DMS 273 (cell line): ENCODE measurements around the gene CLCNKA.
A peak's percentile ranks its signal among the peaks of the same experiment; 100 is the strongest.
"Not testable (repeated sequence)": the region's sequence is repeated elsewhere in the genome, so short reads cannot be mapped to it uniquely, and the experiment has no call there.

Experiments
- DNase-seq: peaks from one replicate; lab custom pipeline; 2025; ENCODE audit not compliant: unreplicated experiment; lab: John Stamatoyannopoulos, UW

Gene CLCNKA

GRCh38 chr1:16017076-16017460 is 4.8 kb upstream of the CLCNKA start:
- DNase-seq, result no peak

GRCh38 chr1:16017461-16018303 is 4.2 kb upstream of the CLCNKA start, which contains the start of gene HSPB7:
TSS of gene HSPB7 (minus strand) at chr1:16018043. CDS start at chr1:16017963, 80 bp downstream.
- DNase-seq, result peak; percentile 31

GRCh38 chr1:16018308-16018707 is 3.5 kb upstream of the CLCNKA start:
- no peak for DNase-seq

GRCh38 chr1:16018749-16019643 is 2.8 kb upstream of the CLCNKA start:
- no peak for DNase-seq

DNA sequence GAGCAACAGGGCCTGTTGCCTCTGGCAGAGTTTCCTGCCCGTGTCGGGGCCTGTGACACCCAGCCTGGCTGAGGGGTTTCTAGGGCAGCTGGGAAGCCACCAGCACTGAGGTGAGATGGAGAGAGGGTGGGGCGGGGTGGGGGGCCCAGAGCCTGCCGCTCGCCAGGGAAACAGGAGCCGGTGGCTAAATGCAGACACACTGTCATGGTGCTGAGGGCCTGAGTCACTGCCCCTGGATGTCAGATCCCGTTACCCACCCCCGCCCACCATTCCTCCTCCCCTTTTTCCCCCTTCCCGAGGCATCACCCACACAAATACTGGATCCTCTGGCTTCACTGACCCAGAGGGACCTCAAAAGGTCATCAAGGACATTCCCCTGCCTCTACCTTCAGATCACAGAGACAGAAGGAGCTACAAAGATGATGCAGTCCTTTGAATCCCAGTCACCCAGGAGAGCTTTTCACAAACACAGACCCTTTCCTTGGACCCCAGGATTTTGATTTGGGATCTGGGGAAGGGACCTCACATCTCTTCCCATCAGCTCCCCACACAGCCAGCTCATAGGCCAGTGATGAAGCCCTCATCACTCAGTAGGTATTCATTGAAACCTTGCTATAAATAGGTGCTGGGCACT is 2.1 kb upstream of the CLCNKA start:
- no peak for DNase-seq

DNA sequence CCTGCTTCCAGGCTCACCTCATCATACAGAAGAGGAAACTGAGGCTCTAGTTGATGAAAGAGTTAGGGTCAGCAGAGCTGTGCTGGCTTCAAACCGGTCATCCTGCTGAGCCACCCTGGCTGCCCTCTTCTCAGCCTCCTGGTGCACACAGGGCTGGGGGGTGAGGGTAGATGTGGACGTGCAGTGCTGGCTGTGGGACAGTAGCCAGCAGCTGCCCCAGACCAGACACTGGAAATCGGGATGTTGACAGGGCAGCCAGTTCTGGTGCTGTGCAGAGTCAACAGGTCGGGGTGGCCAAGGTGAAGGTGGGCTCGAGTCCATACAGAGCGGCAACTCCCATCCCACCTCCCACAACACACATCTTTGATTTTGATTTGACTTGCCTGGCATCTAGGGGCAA is 1.5 kb upstream of the CLCNKA start:
- no peak for DNase-seq

DNA sequence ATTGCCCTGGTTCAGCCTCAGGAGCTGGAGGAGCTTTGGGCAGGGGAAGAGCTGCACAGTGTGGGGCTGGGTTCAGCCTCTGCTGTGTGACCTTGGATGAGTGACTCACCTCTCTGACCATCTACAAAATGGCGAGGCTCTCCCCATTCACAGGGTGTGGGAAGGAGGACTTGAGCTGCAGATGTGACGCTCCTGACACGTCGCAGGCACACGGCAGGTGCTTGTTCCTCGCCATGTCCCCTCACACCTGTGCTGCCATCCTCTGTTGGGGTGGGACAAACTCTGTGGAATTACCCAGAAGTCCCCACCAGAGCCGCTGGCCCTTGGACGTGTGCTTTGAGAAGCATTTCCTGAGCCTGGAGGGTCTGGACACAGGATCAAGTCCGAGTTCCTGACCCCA is 958 bp upstream of the CLCNKA start:
- not testable (repeated sequence) for DNase-seq

DNA sequence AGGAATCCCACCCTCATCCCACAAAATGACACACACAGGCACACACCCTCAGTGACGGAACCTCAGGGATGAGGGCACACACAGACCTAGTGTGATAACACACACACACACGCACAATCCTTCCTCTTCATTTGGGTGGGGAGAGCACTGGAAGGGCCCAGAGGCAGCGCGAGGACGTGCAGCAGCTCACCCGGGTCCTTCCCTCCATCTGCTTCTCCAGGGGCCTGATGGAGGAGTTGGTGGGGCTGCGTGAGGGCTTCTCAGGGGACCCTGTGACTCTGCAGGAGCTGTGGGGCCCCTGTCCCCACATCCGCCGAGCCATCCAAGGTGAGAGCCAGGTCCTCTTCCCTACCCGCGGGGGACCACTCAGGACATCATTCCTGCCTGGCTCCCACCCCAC is 557 bp downstream of the CLCNKA start:
- DNase-seq, result no peak

GRCh38 chr1:16023050-16023653 is 1.3 kb downstream of the CLCNKA start:
- peak; percentile 31 for DNase-seq

DNA sequence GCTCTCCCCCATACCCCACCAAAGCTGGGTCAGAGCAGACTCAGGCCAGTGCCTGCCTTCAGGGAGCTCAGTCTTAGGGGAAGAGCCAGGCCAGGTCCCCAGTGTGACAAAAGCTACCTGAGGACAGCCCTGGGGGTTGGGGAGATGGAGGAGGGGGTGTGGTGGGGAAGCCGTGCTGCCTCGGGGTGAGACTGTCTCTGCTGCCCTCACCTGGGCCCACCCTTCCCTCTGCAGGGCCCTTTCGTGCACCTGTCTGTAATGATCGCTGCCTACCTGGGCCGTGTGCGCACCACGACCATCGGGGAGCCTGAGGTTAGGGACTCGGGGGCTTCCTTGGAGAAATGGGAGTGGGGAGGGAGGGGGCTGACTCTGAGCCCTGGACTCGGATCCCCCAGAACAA is 4.5 kb downstream of the CLCNKA start:
- not testable (repeated sequence) for DNase-seq

- DNase-seq, result peak; percentile 31
Measured at GRCh38 chr1:16026723-16027484, 5.1 kb downstream of the CLCNKA start.

GRCh38 chr1:16028237-16029002 is 6.6 kb downstream of the CLCNKA start:
- no peak for DNase-seq

DNA sequence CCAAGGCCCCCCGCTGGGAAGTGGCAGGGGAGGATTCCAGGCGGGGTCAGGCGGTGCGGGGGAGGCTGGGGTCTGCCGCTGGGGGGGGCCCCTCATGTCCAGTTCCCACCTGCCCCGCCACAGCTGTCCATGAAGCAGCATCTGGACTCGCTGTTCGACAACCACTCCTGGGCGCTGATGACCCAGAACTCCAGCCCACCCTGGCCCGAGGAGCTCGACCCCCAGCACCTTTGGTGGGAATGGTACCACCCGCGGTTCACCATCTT is 7.1 kb downstream of the CLCNKA start:
- not testable (repeated sequence) for DNase-seq

GRCh38 chr1:16029288-16029687 is 7.5 kb downstream of the CLCNKA start:
- DNase-seq, result no peak

- DNase-seq, result no peak
Measured at GRCh38 chr1:16031551-16031950, 9.7 kb downstream of the CLCNKA start.

DNA sequence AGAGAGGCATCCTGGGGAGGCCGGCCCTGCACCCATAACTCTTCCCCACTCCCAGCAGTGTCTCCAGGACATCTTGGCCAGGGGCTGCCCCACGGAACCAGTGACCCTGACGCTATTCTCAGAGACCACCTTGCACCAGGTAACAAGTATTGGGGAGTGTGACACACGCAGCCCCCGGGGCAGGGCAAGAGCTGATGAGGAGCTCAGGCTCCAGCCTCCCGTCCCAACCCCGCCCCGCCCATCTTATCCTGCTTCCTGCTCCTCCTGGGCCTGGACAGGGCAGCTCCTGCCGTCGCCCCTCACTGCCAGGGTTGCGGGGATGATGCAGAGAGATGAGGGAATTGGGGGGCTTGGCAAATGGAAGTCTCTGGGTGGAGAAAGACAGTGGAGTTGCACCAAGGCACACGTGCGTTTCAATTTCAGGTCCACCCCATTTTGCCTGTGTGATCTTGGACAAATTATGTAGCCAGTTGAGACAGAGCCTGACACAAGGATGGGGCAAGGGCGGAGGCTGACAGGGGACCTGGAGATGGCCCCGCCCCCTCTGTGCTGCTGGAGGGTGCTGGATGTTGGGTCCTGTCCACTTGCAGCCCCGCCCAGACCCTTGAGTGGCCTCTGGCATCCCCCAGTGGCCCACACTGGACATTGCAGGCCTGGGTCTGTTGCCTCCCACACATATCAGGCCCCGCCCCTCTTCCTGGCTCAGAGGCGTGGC is 10.7 kb downstream of the CLCNKA start:
- DNase-seq, result peak; percentile 94

DNA sequence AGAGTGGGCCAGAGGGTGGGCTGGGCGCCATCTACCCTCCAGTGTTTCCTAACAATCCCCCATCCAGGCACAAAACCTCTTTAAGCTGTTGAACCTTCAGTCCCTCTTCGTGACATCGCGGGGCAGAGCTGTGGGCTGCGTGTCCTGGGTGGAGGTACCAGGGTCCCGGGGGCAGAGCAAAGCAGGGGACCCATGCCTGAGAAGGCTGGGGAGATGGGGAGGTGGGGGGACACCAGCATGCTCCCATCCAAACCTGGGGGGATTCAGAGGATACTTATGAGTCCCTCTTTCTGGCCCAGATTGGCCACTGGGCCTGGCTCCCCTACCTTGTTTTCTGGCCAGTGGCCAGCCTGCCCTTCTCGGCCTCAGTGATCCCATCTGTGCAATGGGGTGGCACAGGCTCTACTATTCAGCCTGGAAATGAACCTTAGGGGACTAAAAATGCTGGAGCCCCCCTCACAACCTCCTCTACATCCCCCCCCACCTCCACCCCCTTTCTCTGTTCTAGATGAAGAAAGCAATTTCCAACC is 11.3 kb downstream of the CLCNKA start:
- DNase-seq, result not testable (repeated sequence)

DNA sequence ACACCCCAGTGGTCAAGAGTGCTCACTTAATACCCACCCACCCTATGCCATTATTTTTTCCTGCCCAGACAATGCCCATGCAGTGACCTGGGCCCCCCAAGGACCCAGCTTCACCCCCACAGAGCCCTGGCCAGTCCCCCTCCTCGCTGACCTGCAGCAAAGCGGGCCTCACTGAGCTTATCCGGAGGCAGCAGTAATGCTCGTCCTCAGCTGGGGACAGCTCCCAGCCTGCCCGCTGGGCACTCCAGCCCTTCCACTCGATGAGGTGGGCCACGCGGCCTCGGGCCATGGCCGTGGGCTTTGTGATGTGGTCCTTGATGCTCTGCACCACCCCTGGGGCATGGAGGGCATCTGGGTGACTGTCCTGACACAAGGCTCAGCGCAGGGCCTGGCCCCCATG is 14.6 kb downstream of the CLCNKA start:
- not testable (repeated sequence) for DNase-seq

DNA sequence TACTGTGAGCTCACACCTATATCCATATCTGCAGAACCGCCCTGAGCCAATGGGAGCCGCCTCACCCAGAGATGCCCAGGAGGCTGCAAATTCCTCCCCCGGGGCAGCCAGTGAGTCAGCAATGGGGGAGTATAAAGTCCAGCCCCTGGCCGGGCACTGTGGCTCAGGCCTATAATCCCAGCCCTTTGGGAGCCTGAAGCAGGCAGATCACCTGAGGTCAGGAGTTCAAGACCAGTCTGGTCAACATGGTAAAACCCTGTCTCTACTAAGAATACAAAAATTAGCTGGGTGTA is 16.7 kb downstream of the CLCNKA start:
- DNase-seq, result no peak
